GM12878 (cell line): Measurements from ENCODE around the gene MGRN1. TPM values are rescaled to one million over a fixed set of nuclear protein-coding genes. Genes with fewer than 3 reads are reported as not detected.
A peak's percentile ranks its signal among the peaks of the same experiment; 100 is the strongest.

Source experiments
- ATF3 ChIP-seq: IDR thresholded peaks from 2 replicates; pipeline ENCODE4 v1.6.1; 2011; ENCODE audit warnings: low read depth, mild to moderate bottlenecking, low read length, moderate library complexity, borderline replicate concordance; ENCODE audit errors: extremely low read depth
- BCLAF1 ChIP-seq: fragments of 450-650 bp; IDR thresholded peaks from 2 replicates; pipeline ENCODE4 v1.6.1; 2017; ENCODE audit warnings: antibody characterized with exemption, mild to moderate bottlenecking, moderate library complexity
- BHLHE40 ChIP-seq, 2 experiments: fragments of 450-650 bp in 1 of 2; IDR thresholded peaks; 2 replicates each; pipeline ENCODE4 v1.6.1; 2011 to 2017; ENCODE audit warnings: low read depth in 2 of 2, borderline replicate concordance in 1 of 2, improper control_type of control experiment in 1 of 2, low read length in 1 of 2, mild to moderate bottlenecking in 1 of 2
- BMI1 ChIP-seq: fragments of 450-650 bp; IDR thresholded peaks from 2 replicates; pipeline ENCODE4 v1.6.1; 2016; ENCODE audit warnings: mild to moderate bottlenecking, moderate library complexity, borderline replicate concordance
- CEBPB ChIP-seq, 2 experiments: fragments of 150-350 bp in 1 of 2; IDR thresholded peaks; 2 replicates each; pipeline ENCODE4 v1.6.1; 2012 to 2014; ENCODE audit warnings: low read depth in 2 of 2, low read length in 2 of 2, borderline replicate concordance in 1 of 2, inconsistent platforms in 1 of 2
- CHD2 ChIP-seq: IDR thresholded peaks from 2 replicates; pipeline ENCODE4 v1.6.1; 2011; ENCODE audit warnings: low read depth, low read length, improper control_type of control experiment, borderline replicate concordance
- CREM ChIP-seq: IDR thresholded peaks from 2 replicates; pipeline ENCODE4 v1.6.1; 2014; ENCODE audit warnings: antibody characterized with exemption, low read depth
- EGR1 ChIP-seq, 2 experiments: IDR thresholded peaks; 1 replicate in 1 of 2; 2 replicates in 1 of 2; pipeline ENCODE4 v1.6.1; 2011 to 2012; ENCODE audit warnings: low read depth in 2 of 2, low read length in 2 of 2, borderline replicate concordance in 1 of 2, mild to moderate bottlenecking in 1 of 2, moderate library complexity in 1 of 2
- EP300 ChIP-seq, 2 experiments: fragments of 150-350 bp in 1 of 2; IDR thresholded peaks; 2 replicates each; pipeline ENCODE4 v1.6.1; 2011 to 2012; ENCODE audit warnings: low read depth in 2 of 2, low read length in 2 of 2, borderline replicate concordance in 1 of 2, improper control_type of control experiment in 1 of 2, inconsistent platforms in 1 of 2; ENCODE audit not compliant: control insufficient read depth in 1 of 2
- HDAC6 ChIP-seq: fragments of 200-600 bp; sonication (generic); IDR thresholded peaks from one replicate; pipeline ENCODE4 v1.8.0; 2017; ENCODE audit warnings: antibody characterized with exemption; ENCODE audit not compliant: unreplicated experiment
- IKZF1 ChIP-seq: fragments of 450-650 bp; conservative IDR thresholded peaks from 2 replicates; pipeline ENCODE4 v1.6.1; 2017; ENCODE audit warnings: antibody characterized with exemption, mild to moderate bottlenecking
- LARP7 ChIP-seq: fragments of 450-650 bp; IDR thresholded peaks from 2 replicates; pipeline ENCODE4 v1.6.1; 2017; ENCODE audit warnings: mild to moderate bottlenecking
- MAX ChIP-seq: IDR thresholded peaks from 2 replicates; pipeline ENCODE4 v1.6.1; 2012; ENCODE audit warnings: low read depth, low read length, improper control_type of control experiment
- MXI1 ChIP-seq: fragments of 150-350 bp; IDR thresholded peaks from 2 replicates; pipeline ENCODE4 v1.6.1; 2011; ENCODE audit warnings: low read depth, mild to moderate bottlenecking, inconsistent platforms, low read length, improper control_type of control experiment
- NKRF ChIP-seq: fragments of 450-650 bp; conservative IDR thresholded peaks from 2 replicates; pipeline ENCODE4 v1.6.1; 2017; ENCODE audit warnings: mild to moderate bottlenecking, moderate library complexity
- PKNOX1 ChIP-seq: fragments of 450-650 bp; IDR thresholded peaks from 2 replicates; pipeline ENCODE4 v1.6.1; 2016; ENCODE audit warnings: mild to moderate bottlenecking
- RCOR1 ChIP-seq: conservative IDR thresholded peaks from 2 replicates; pipeline ENCODE4 v1.6.1; 2012; ENCODE audit warnings: low read depth, low read length, improper control_type of control experiment
- RFX5 ChIP-seq: IDR thresholded peaks from 2 replicates; pipeline ENCODE4 v1.6.1; 2011; ENCODE audit warnings: low read depth, low read length, improper control_type of control experiment
- SIX5 ChIP-seq: IDR thresholded peaks from 2 replicates; pipeline ENCODE4 v1.6.1; 2011; ENCODE audit warnings: mild to moderate bottlenecking, low read depth, low read length, moderate library complexity; ENCODE audit not compliant: severe bottlenecking
- SREBF2 ChIP-seq: IDR thresholded peaks from 2 replicates; pipeline ENCODE4 v1.6.1; 2012; ENCODE audit warnings: mild to moderate bottlenecking, low read length
- SUPT20H ChIP-seq: IDR thresholded peaks from 2 replicates; pipeline ENCODE4 v1.6.1; 2011; ENCODE audit warnings: low read depth, mild to moderate bottlenecking, low read length, moderate library complexity, borderline replicate concordance; ENCODE audit not compliant: control insufficient read depth
- YBX1 ChIP-seq: fragments of 450-650 bp; IDR thresholded peaks from 2 replicates; pipeline ENCODE4 v1.6.1; 2016; ENCODE audit warnings: antibody characterized with exemption
- polyA plus RNA-seq, 11 experiments: library from polyadenylated mRNA; depleted of rRNA in 4 of 11; unstranded in 6 of 11; stranded (reverse) in 5 of 11; fragments of >200 nt; fragmentation: Nextera tagmentation in 4 of 11; fragmentation: Illumina TruSeq in 1 of 11; extraction: Ambion mirVana in 4 of 11; extraction: Trizol in 1 of 11; gene quantifications; 1 replicate in 1 of 11; 2 replicates in 10 of 11; pipeline versions ENCODE4 v1.2.1 to v1.2.3, GENCODE V29; 2011 to 2016; ENCODE audit warnings: inconsistent platforms in 2 of 11, missing spikeins in 2 of 11, low read depth in 1 of 11
- total RNA-seq, 4 experiments: library from RNA; depleted of rRNA in 3 of 4; stranded (reverse); fragments of >200 nt in 3 of 4; fragmentation: Illumina TruSeq in 1 of 4; extraction: Trizol in 1 of 4; gene quantifications; 2 replicates each; pipeline versions ENCODE4 v1.2.1 to v1.2.3, GENCODE V29; 2013 to 2021

MGRN1 gene
- total and polyA plus RNA-seq, 10 of the 15 experiments (the other 5 are each of a cell fraction or from before 2014, with no cell fraction given) = 0.35 to 86.7 (median 14.6) TPM

- no peak for TF ChIP-seq RCOR1
- no peak for TF ChIP-seq BCLAF1
- TF ChIP-seq BHLHE40 (IDR thresholded peaks at IDR 0.05; ENCODE audit: borderline replicate concordance in 1 of 2, low read depth in 2 of 2, low read length in 1 of 2) = peak; percentile 32 to 85; a peak in 3 of 4 replicates
- no peak for TF ChIP-seq IKZF1
- TF ChIP-seq PKNOX1 = peak; percentile 20; the same call in 1 of the 2 replicates
- peak; percentile 8 to 41; a peak in 2 of 3 replicates for TF ChIP-seq EGR1 (IDR thresholded peaks at IDR 0.05; ENCODE audit: borderline replicate concordance in 1 of 2, low read depth in 2 of 2, low read length in 2 of 2)
- no peak for TF ChIP-seq ATF3
- TF ChIP-seq HDAC6 = peak; percentile 54
- no peak for TF ChIP-seq RFX5
- TF ChIP-seq MAX = peak; percentile 40; the same call in 1 of the 2 replicates
- TF ChIP-seq SIX5 = no peak
- TF ChIP-seq LARP7 = peak; percentile 20; the same call in 1 of the 2 replicates
- TF ChIP-seq CHD2 = no peak
- TF ChIP-seq NKRF = peak; percentile 53
- TF ChIP-seq CREM = no peak
- no peak for TF ChIP-seq SUPT20H
- TF ChIP-seq BMI1 = no peak
- TF ChIP-seq SREBF2 = no peak
- TF ChIP-seq EP300 (IDR thresholded peaks at IDR 0.05; ENCODE audit: borderline replicate concordance in 1 of 2, control insufficient read depth in 1 of 2, low read depth in 2 of 2, low read length in 2 of 2) = no peak
- TF ChIP-seq CEBPB (IDR thresholded peaks at IDR 0.05; ENCODE audit: borderline replicate concordance in 1 of 2, low read depth in 2 of 2, low read length in 2 of 2) = no peak
- TF ChIP-seq YBX1 = no peak
- TF ChIP-seq MXI1 = peak; percentile 66
Measured at GRCh38 chr16:4613636-4614570, 10.7 kb upstream of the MGRN1 start (continued).
